SK-N-SH (cell line): Measurements from ENCODE around the gene HOXC4. TPM values are rescaled to one million over a fixed set of nuclear protein-coding genes. Genes with fewer than 3 reads are reported as not detected.

Experiments
- CTCF ChIA-PET: fragments of 300-600, 350-600 bp; formaldehyde crosslinking; extraction: SDS; loops from one replicate; lab custom pipeline; 2021; lab: Yijun Ruan, JAX
- POLR2A ChIA-PET: fragments of 350-600 bp; sonication (Branson Sonifier 250); formaldehyde crosslinking; extraction: SDS; loops from one replicate; lab custom pipeline; 2020; ENCODE audit warnings: antibody characterized with exemption, inconsistent platforms; lab: Yijun Ruan, JAX
- DNase-seq: peaks from one replicate; pipeline ENCODE4 v3.0.0; 2012
- H2AFZ ChIP-seq: fragments of 200-600 bp; sonication (generic); 2 replicates; pipeline ENCODE4 v1.8.1; 2016; ENCODE audit warnings: antibody characterized with exemption, mild to moderate bottlenecking, low read depth
- H3F3A ChIP-seq: fragments of 200-600 bp; sonication (generic); replicated peaks from 2 replicates; pipeline ENCODE3; 2016; ENCODE audit warnings: antibody characterized with exemption, mild to moderate bottlenecking; ENCODE audit not compliant: insufficient read depth
- H3K27ac ChIP-seq, 2 experiments: fragments of 200-500 bp in 1 of 2; fragments of 200-600 bp in 1 of 2; sonication (Bioruptor generic) in 1 of 2; sonication (generic), shearing (Covaris generic) in 1 of 2; 2 replicates each; pipeline versions ENCODE4 v1.5.1 to v1.6.1; 2014 to 2016; ENCODE audit warnings: low read depth in 2 of 2, inconsistent platforms in 1 of 2, low read length in 1 of 2, mild to moderate bottlenecking in 1 of 2, mixed read lengths in 1 of 2
- H3K27me3 ChIP-seq: fragments of 200-600 bp; sonication (generic), shearing (Covaris generic); 2 replicates; pipeline ENCODE4 v1.6.1; 2016; ENCODE audit warnings: mixed run types; ENCODE audit not compliant: insufficient read depth
- H3K36me3 ChIP-seq, 2 experiments: fragments of 200-500 bp in 1 of 2; fragments of 200-600 bp in 1 of 2; sonication (Bioruptor generic) in 1 of 2; sonication (generic) in 1 of 2; replicated peaks in 1 of 2; 2 replicates each; pipeline versions ENCODE3 to v1.5.1; 2014 to 2016; ENCODE audit warnings: low read length in 1 of 2, mild to moderate bottlenecking in 1 of 2; ENCODE audit not compliant: insufficient read depth in 2 of 2, control insufficient read depth in 1 of 2
- H3K4me1 ChIP-seq, 2 experiments: fragments of 200-500 bp in 1 of 2; fragments of 200-600 bp in 1 of 2; sonication (Bioruptor generic) in 1 of 2; sonication (generic), shearing (Covaris generic) in 1 of 2; 2 replicates each; pipeline versions ENCODE4 v1.5.1 to v1.6.1; 2014 to 2016; ENCODE audit warnings: low read depth in 1 of 2, low read length in 1 of 2, mixed run types in 1 of 2; ENCODE audit not compliant: insufficient read depth in 2 of 2, control insufficient read depth in 1 of 2
- H3K4me2 ChIP-seq: fragments of 200-600 bp; sonication (generic), shearing (Covaris generic); 2 replicates; pipeline ENCODE4 v1.6.1; 2017; ENCODE audit warnings: mixed run types
- H3K4me3 ChIP-seq, 2 experiments: fragments of 200-500 bp in 1 of 2; fragments of 200-600 bp in 1 of 2; sonication (Bioruptor generic) in 1 of 2; sonication (generic), shearing (Covaris generic) in 1 of 2; 2 replicates each; pipeline versions ENCODE4 v1.5.1 to v1.8.1; 2014 to 2016; ENCODE audit warnings: low read depth in 2 of 2, inconsistent platforms in 1 of 2, low read length in 1 of 2, mild to moderate bottlenecking in 1 of 2, mixed read lengths in 1 of 2, moderate library complexity in 1 of 2
- H3K79me2 ChIP-seq: fragments of 200-600 bp; sonication (generic); 2 replicates; pipeline ENCODE4 v1.8.1; 2017; ENCODE audit warnings: mild to moderate bottlenecking; ENCODE audit not compliant: insufficient read depth
- H3K9ac ChIP-seq: fragments of 200-600 bp; sonication (generic); 2 replicates; pipeline ENCODE4 v1.6.1; 2017; ENCODE audit warnings: mixed run types
- H3K9me2 ChIP-seq: fragments of 200-600 bp; sonication (generic); 2 replicates; pipeline ENCODE4 v1.6.1; 2017; ENCODE audit warnings: mixed run types
- H3K9me3 ChIP-seq: fragments of 200-600 bp; sonication (generic); 2 replicates; pipeline ENCODE4 v1.6.1; 2017; ENCODE audit warnings: mixed run types, mild to moderate bottlenecking, moderate library complexity
- H4K20me1 ChIP-seq: fragments of 200-600 bp; sonication (generic); 2 replicates; pipeline ENCODE4 v1.6.1; 2017; ENCODE audit warnings: mild to moderate bottlenecking, mixed run types; ENCODE audit not compliant: insufficient read depth
- EP300 ChIP-seq, 2 experiments: IDR thresholded peaks; 2 replicates each; pipeline versions ENCODE4 v1.4.0 to v1.6.1; 2012; ENCODE audit warnings: borderline replicate concordance in 1 of 2, low read depth in 1 of 2, low read length in 1 of 2
- FOXM1 ChIP-seq: IDR thresholded peaks from 2 replicates; pipeline ENCODE4 v1.4.0; 2012; ENCODE audit warnings: low read depth, mild to moderate bottlenecking
- JUND ChIP-seq: IDR thresholded peaks from 2 replicates; pipeline ENCODE4 v1.4.0; 2012
- NFIC ChIP-seq: IDR thresholded peaks from 2 replicates; pipeline ENCODE4 v1.4.0; 2012; ENCODE audit warnings: borderline replicate concordance
- NRF1 ChIP-seq: IDR thresholded peaks from 2 replicates; pipeline ENCODE4 v1.6.1; 2012; ENCODE audit warnings: low read depth, mild to moderate bottlenecking, low read length
- RAD21 ChIP-seq: IDR thresholded peaks from 2 replicates; pipeline ENCODE4 v1.6.1; 2012; ENCODE audit warnings: mild to moderate bottlenecking, low read length
- RCOR1 ChIP-seq: fragments of 150-350 bp; IDR thresholded peaks from 2 replicates; pipeline ENCODE4 v1.6.1; 2017; ENCODE audit warnings: antibody characterized with exemption, low read length
- REST ChIP-seq: IDR thresholded peaks from 2 replicates; pipeline ENCODE4 v1.6.1; 2012; ENCODE audit warnings: mild to moderate bottlenecking, low read depth, low read length, moderate library complexity
- SIN3A ChIP-seq: IDR thresholded peaks from 2 replicates; pipeline ENCODE4 v1.6.1; 2012; ENCODE audit warnings: low read depth, mild to moderate bottlenecking, low read length, moderate library complexity, borderline replicate concordance
- TAF1 ChIP-seq: IDR thresholded peaks from 2 replicates; pipeline ENCODE4 v1.6.1; 2012; ENCODE audit warnings: low read depth, mild to moderate bottlenecking, low read length, moderate library complexity, borderline replicate concordance
- TEAD4 ChIP-seq: IDR thresholded peaks from 2 replicates; pipeline ENCODE4 v1.4.0; 2012; ENCODE audit warnings: mild to moderate bottlenecking, borderline replicate concordance; ENCODE audit not compliant: insufficient read depth
- YY1 ChIP-seq: IDR thresholded peaks from 2 replicates; pipeline ENCODE4 v1.4.0; 2012; ENCODE audit warnings: low read depth, mild to moderate bottlenecking
- WGBS: methylation state at CpG from one replicate; pipeline ENCODE4 v1.1.6; 2017; ENCODE audit warnings: low lambda C conversion rate; 5-methylcytosine and 5-hydroxymethylcytosine counted together
- polyA plus RNA-seq, 3 experiments: library from polyadenylated mRNA; depleted of rRNA; stranded (reverse); fragments of >200 nt; gene quantifications; 2 replicates each; pipeline ENCODE4 v1.2.3, GENCODE V29; 2012
- TF ChIP-seq, protein P1 (sequence below): IDR thresholded peaks from 2 replicates; pipeline ENCODE4 v1.4.0; 2012; ENCODE audit warnings: low read depth
- TF ChIP-seq, protein P2 (sequence below): IDR thresholded peaks from 2 replicates; pipeline ENCODE4 v1.4.0; 2012; ENCODE audit warnings: low read depth, borderline replicate concordance
- TF ChIP-seq, protein P3 (sequence below): fragments of 150-350 bp; IDR thresholded peaks from 2 replicates; pipeline ENCODE4 v1.6.1; 2016; ENCODE audit warnings: mild to moderate bottlenecking, low read depth, low read length

HOXC4 gene
- polyA plus RNA-seq, 1 of the 3 experiments (the other 2 are of a cell fraction) = 3.7 TPM

DNA sequence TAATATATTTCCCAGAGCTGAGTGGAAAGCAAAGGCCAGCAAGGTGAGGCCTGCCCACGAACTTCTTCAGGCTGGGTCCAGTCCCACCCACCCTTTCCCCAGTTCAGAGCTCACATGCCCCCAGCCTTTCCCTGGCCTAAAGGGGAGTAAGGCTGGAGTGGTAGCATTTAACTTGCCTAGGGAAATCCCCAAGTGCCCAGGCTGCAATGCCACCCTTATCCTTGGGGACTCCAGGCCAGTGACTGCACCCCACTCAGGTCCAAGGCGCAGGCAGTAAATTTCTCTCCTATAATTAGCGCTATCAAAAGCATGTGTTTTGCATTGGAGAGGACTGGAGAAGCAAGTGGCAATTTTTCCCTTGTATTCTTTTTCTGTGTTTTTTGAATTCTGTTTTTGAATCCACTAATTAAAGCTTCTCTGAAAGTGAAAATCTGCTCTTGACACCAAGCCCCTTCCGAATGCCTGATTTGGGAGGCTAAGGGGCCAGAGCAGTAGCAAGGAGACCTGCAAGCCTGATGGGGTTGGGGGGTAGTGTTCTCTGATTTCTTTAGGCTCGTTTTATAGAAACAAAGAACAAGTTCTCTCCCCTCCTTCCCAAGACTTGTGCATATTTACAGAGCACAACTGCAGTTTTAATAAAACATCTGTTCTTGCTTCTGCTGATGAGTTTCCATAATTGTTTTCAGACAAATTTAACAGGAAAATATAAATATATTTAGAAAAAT lies 28.9 kb upstream of the HOXC4 start:
- H3K4me1 ChIP-seq = peaks cover 7 to 40% of the 10 kb centered on the region in 2 experiments; a peak in 2 of 4 replicates
- CTCF ChIA-PET = interaction anchor here (0.7 to 23.2 kb wide), 12 partner anchors 8 to 313 kb away, joined by 3 to 548 read pairs (median 7); partner anchors contain the start of genes HOXC10, HOXC5, HOXC8 and HOXC9
- peaks cover 3% of the 10 kb centered on the region for H3F3A ChIP-seq
- no peaks in the 10 kb centered on the region for H3K9me2 ChIP-seq
- H3K9ac ChIP-seq = no peak overlapping the region
- H2AFZ ChIP-seq = no peak overlapping the region
- no peak overlapping the region for H3K4me3 ChIP-seq
- no peak overlapping the region for H3K4me2 ChIP-seq
- no peak for DNase-seq
- TF ChIP-seq, protein P1, sequence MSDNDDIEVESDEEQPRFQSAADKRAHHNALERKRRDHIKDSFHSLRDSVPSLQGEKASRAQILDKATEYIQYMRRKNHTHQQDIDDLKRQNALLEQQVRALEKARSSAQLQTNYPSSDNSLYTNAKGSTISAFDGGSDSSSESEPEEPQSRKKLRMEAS = no peak
- TF ChIP-seq NFIC = no peak
- TF ChIP-seq NRF1 = no peak
- TF ChIP-seq, protein P2, sequence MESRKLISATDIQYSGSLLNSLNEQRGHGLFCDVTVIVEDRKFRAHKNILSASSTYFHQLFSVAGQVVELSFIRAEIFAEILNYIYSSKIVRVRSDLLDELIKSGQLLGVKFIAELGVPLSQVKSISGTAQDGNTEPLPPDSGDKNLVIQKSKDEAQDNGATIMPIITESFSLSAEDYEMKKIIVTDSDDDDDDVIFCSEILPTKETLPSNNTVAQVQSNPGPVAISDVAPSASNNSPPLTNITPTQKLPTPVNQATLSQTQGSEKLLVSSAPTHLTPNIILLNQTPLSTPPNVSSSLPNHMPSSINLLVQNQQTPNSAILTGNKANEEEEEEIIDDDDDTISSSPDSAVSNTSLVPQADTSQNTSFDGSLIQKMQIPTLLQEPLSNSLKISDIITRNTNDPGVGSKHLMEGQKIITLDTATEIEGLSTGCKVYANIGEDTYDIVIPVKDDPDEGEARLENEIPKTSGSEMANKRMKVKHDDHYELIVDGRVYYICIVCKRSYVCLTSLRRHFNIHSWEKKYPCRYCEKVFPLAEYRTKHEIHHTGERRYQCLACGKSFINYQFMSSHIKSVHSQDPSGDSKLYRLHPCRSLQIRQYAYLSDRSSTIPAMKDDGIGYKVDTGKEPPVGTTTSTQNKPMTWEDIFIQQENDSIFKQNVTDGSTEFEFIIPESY = no peak
- TF ChIP-seq REST = no peak
- TF ChIP-seq SIN3A = no peak
- TF ChIP-seq JUND = no peak
- no peak for TF ChIP-seq TEAD4
- no peak for TF ChIP-seq RCOR1
- no peak for TF ChIP-seq YY1
- TF ChIP-seq FOXM1 = no peak
- no peak for TF ChIP-seq EP300 (IDR thresholded peaks at IDR 0.05; ENCODE audit: borderline replicate concordance in 1 of 2, low read depth in 1 of 2, low read length in 1 of 2)
- TF ChIP-seq, protein P3, sequence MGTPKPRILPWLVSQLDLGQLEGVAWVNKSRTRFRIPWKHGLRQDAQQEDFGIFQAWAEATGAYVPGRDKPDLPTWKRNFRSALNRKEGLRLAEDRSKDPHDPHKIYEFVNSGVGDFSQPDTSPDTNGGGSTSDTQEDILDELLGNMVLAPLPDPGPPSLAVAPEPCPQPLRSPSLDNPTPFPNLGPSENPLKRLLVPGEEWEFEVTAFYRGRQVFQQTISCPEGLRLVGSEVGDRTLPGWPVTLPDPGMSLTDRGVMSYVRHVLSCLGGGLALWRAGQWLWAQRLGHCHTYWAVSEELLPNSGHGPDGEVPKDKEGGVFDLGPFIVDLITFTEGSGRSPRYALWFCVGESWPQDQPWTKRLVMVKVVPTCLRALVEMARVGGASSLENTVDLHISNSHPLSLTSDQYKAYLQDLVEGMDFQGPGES = no peak
- no peak for TF ChIP-seq TAF1
- no peak for TF ChIP-seq RAD21
- POLR2A ChIA-PET = no interaction called here
- H3K27ac ChIP-seq = no peak overlapping the region; a peak in 1 of 4 replicates
- H3K9me3 ChIP-seq = no peaks in the 10 kb centered on the region
- no peaks in the 10 kb centered on the region for H3K36me3 ChIP-seq
- no peaks in the 10 kb centered on the region for H3K79me2 ChIP-seq
- no peaks in the 10 kb centered on the region for H3K27me3 ChIP-seq
- 79% methylated on average over 5 of the region's 5 CpGs for WGBS
- no peaks in the 10 kb centered on the region for H4K20me1 ChIP-seq
